Esophagus (tissue), 2 donors: ENCODE measurements around the gene UBE2M. TPM values are rescaled to one million over a fixed set of nuclear protein-coding genes. Genes with fewer than 3 reads are reported as not detected.
A peak's percentile ranks its signal among the peaks of the same experiment; 100 is the strongest.
"Not testable (repeated sequence)": the region's sequence is repeated elsewhere in the genome, so short reads cannot be mapped to it uniquely, and the experiment has no call there.

Experiments
- H3K27ac ChIP-seq, 2 donors: one replicate each; pipeline ENCODE4 v1.5.1; 2013; ENCODE audit warnings: low read depth in 2 of 2, mild to moderate bottlenecking in 2 of 2, inconsistent platforms in 1 of 2, low read length in 1 of 2, moderate library complexity in 1 of 2
- H3K27me3 ChIP-seq, 2 donors: one replicate each; pipeline ENCODE4 v1.6.1; 2013; ENCODE audit warnings: low read length in 2 of 2, control low read depth in 1 of 2, mild to moderate bottlenecking in 1 of 2; ENCODE audit not compliant: insufficient read depth in 2 of 2, control insufficient read depth in 1 of 2
- H3K36me3 ChIP-seq, 2 donors: one replicate each; pipeline ENCODE4 v1.6.1; 2013; ENCODE audit warnings: low read length in 1 of 2; ENCODE audit not compliant: control insufficient read depth in 2 of 2, insufficient read depth in 2 of 2
- H3K4me1 ChIP-seq, 2 donors: one replicate each; pipeline ENCODE4 v1.6.1; 2013; ENCODE audit warnings: low read length in 1 of 2; ENCODE audit not compliant: control insufficient read depth in 2 of 2, insufficient read depth in 2 of 2
- H3K4me3 ChIP-seq, 2 donors: one replicate each; pipeline ENCODE4 v1.5.1; 2013; ENCODE audit warnings: low read length in 2 of 2, mild to moderate bottlenecking in 2 of 2, low read depth in 1 of 2, moderate library complexity in 1 of 2
- H3K9me3 ChIP-seq, 2 donors: one replicate each; pipeline ENCODE4 v1.6.1; 2013; ENCODE audit warnings: mild to moderate bottlenecking in 2 of 2, low read depth in 1 of 2, low read length in 1 of 2, moderate library complexity in 1 of 2; ENCODE audit not compliant: control insufficient read depth in 2 of 2, insufficient read depth in 1 of 2
- WGBS, 2 donors: extraction: QIAGEN DNeasy Blood & Tissue Kit; methylation state at CpG; one replicate each; pipeline ENCODE4 v1.1.7; 2013; 5-methylcytosine and 5-hydroxymethylcytosine counted together
- polyA plus RNA-seq, 2 donors: library from polyadenylated mRNA; stranded (reverse); fragments of 200-250 nt; gene quantifications; one replicate each; pipeline ENCODE4 v1.2.3, GENCODE V29; 2013
- donor health status: healthy with polysubstance abuse.
- donor health status: Bipolar disorder and iron deficiency.

The UBE2M gene
- polyA plus RNA-seq, 2 donors = 22.7 to 41.4 TPM

DNA sequence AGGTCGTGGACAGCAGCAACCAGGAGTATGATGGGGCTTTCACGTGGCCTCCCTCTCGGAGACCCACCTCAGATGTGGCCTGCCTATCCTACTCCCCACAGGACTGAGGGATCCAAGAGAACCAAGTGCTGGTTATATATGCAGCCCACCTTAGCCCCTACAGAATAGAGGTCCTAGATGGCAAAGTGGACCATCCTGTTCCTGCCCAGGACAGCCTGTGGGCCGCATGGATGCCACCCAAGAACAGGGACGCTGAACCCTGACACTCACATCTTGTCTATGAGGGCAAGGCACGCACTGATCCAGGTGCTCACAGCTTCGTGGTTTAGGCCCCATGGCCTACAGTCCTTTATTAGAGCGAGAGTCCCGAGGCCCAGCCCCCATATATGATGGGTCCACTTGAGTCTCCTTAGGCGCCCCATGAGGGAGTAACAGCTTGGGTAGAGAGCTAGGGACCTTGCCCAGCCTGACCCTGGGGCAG, 45.2 kb downstream of the UBE2M start:
- peak overlapping the region; percentile 49 to 75 for H3K27ac ChIP-seq
- no peaks in the 10 kb centered on the region for H3K9me3 ChIP-seq
- no peaks in the 10 kb centered on the region for H3K27me3 ChIP-seq
- H3K4me1 ChIP-seq = peaks cover 13 to 30% of the 10 kb centered on the region in 2 donors
- H3K4me3 ChIP-seq = no peak overlapping the region
- WGBS, 2 donors = 79 to 80% methylated on average over 10 of the region's 10 CpGs
- peaks cover 0 to 16% of the 10 kb centered on the region in 2 donors for H3K36me3 ChIP-seq

DNA sequence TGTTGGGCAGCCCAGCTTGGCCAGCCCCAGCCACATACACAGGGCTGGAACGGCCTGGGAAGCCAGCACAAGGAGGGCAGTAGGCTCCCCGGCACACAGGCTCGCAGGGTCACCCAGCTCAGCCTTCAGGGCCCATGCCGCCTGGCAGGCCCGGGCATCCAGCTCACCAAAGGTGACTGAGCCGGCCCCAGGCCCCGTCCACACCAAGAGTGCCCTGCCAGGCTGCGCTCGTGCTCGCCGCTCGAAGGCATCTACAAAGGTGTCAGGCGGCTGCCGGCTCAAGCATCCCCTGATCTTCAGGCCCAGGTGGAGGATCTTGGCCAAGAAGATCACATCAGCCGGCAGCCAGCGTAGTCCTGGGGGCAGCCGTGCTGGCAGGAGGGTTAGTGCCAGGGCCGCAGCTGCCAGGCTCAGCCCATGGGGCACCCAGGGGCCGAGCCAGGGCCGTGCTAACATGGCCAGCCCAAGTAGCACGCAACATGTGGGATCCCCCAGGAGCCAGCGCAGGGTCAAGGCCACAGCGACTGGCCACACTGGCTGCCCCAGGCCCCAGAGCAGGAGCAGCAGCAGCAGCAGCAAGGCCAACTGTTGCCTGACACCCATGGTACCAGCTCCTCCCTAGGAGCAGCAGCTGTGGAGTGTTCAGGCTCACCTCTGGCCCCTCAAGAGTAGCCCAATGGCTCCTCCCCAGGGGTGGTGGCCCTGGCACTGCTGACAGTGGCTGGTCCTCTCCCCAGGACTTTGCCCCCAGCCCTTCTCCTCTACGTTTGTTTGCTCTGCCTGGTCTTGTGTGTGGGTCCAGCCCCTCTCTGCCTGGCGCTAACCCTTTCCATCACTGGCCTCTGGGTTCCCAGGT, 46.8 kb downstream of the UBE2M start, which contains the start of gene SLC27A5:
SLC27A5 (minus strand) TSS at position 640 of the 856 bp plus-strand sequence; CDS start at position 603, 37 bp downstream.
- H3K27me3 ChIP-seq = no peaks in the 10 kb centered on the region
- peaks cover 0 to 6% of the 10 kb centered on the region in 2 donors for H3K36me3 ChIP-seq
- H3K27ac ChIP-seq = no peak within 1 kb of the TSS
- no peaks in the 10 kb centered on the region for H3K9me3 ChIP-seq
- WGBS, 2 donors = 79 to 84% methylated on average over 24 to 25 of the region's 25 CpGs
- H3K4me3 ChIP-seq = no peak within 1 kb of the TSS
- H3K4me1 ChIP-seq = peaks cover 6 to 20% of the 10 kb centered on the region in 2 donors

DNA sequence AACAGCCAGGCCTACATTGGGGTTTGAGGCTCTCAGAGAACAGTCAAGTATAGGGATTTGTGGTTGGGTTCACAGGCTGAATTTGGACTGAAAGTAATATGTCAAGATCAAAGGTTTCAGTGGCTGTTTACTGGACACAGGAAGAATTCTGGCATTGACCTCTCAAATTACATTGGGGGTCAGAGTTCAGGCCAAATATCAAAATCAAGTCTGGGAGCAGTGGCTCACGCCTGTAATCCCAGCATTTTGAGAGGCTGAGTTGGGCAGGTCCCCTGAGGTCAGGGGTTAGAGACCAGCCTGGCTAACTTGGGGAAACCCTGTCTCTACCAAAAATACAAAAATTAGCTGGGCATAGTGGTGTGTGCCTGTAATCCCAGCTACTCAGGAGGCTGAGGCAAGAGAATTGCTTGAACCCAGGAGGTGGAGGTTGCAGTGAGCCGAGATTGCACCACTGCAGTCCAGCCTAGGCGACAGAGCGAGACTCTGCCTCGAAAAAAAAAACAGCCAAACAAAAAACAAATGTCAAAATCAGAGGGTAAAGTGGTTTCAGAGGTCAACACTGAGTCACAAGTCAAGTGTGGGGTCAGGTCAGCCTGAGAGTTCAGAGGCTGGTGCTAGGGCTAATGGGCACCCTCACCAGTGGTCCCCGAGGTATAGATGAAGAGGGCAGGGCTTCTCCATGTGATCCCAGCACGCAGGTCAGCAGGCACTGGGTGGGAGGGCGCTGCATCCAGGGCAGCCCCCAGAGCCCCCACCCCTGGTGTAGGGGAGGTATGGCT, 48.1 kb downstream of the UBE2M start:
- 84 to 86% methylated on average over 8 of the region's 8 CpGs for whole genome bisulfite sequencing, 2 donors

DNA sequence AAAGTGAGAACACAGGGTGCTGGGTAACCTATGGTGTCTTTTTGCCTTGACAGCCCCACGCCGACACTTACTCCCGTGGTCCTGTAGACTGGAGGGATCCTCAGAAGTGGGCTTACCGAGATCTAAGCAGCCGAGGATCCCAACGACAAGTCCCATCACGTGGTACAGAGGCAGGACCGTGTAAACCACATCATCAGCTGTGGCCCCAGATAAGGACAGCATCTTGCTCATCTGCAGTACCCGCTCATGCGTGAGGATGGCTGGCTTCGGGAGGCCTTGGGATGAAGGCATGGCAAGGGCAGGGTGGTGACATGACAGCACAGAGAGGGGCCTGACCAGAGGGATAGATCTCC, 48.7 kb downstream of the UBE2M start:
- no peaks in the 10 kb centered on the region for H3K27me3 ChIP-seq
- 83 to 87% methylated on average over 11 of the region's 11 CpGs for WGBS, 2 donors

More for the DNA sequence above, 48.1 kb downstream of the UBE2M start:
- H3K36me3 ChIP-seq = no peaks in the 10 kb centered on the region
- H3K27me3 ChIP-seq = no peaks in the 10 kb centered on the region
- H3K9me3 ChIP-seq = no peaks in the 10 kb centered on the region
- H3K27ac ChIP-seq = no peak overlapping the region
- H3K4me1 ChIP-seq = peaks cover 6 to 20% of the 10 kb centered on the region in 2 donors
- H3K4me3 ChIP-seq = no peak overlapping the region

DNA sequence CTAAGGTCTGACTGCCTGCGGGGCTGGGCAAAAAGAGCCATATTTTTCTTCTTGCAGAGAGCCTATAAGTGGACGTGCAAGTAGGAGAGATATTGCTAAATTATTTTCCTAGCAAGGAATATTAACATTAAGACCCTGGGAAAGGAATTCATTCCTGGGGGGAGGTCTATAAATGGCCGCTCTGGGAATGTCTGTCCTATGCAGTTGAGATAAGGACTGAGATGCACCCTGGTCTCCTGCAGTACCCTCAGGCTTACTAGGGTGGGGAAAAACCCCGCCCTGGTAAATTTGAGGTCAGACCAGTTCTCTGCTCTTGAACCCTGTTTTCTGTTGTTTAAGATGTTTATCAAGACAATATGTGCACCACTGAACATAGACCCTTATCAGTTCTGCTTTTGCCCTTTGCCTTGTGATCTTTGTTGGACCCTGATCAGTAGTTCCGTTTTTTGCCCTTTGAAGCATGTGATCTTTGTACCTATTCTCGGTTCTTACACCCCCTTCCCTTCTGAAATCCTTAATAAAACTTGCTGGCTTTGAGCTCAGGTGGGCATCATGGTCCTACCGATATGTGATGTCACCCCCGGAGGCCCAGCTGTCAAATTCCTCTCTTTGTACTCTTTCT, 50.7 kb downstream of the UBE2M start:
- not testable (repeated sequence) for H3K36me3 ChIP-seq, H3K4me1 ChIP-seq, H3K27me3 ChIP-seq, H3K4me3 ChIP-seq, H3K27ac ChIP-seq, H3K9me3 ChIP-seq
- 67 to 80% methylated on average over 7 to 8 of the region's 8 CpGs for WGBS, 2 donors

More for the DNA sequence above, 48.7 kb downstream of the UBE2M start:
- no peaks in the 10 kb centered on the region for H3K36me3 ChIP-seq
- peaks cover 5 to 19% of the 10 kb centered on the region in 2 donors for H3K4me1 ChIP-seq
- H3K9me3 ChIP-seq = no peaks in the 10 kb centered on the region
- H3K4me3 ChIP-seq = no peak overlapping the region
- H3K27ac ChIP-seq = no peak overlapping the region

Other genes starting within 250 kb of the UBE2M start
- gene ZSCAN22, start 231.6 kb downstream of the UBE2M start, polyA plus RNA-seq = 1 to 10 TPM in 1 of 2 donors, under 1 TPM in 1; 0.87 to 1.0 TPM
- gene A1BG, start 205.1 kb downstream of the UBE2M start, polyA plus RNA-seq = 10 to 100 TPM in 1 of 2 donors, 1 to 10 TPM in 1; 5.4 to 10.6 TPM
- gene ZNF497, start 195.9 kb downstream of the UBE2M start, polyA plus RNA-seq = 1 to 10 TPM in 1 of 2 donors, under 1 TPM in 1; 0.96 to 2.2 TPM
- gene ZNF837, start 177.6 kb downstream of the UBE2M start, polyA plus RNA-seq = 1 to 10 TPM; 2.5 to 2.8 TPM
- gene RPS5, start 171.3 kb downstream of the UBE2M start, polyA plus RNA-seq = 1,000 to 10,000 TPM in 1 of 2 donors, 100 to 1,000 TPM in 1; 725 to 1,912 TPM
- gene RNF225, start 163.0 kb downstream of the UBE2M start, polyA plus RNA-seq = 1 to 10 TPM; 1.6 to 4.6 TPM
- 1 to 10 TPM; 3.9 to 8.9 TPM for gene ZNF584, start 150.0 kb downstream of the UBE2M start, polyA plus RNA-seq
- under 1 TPM; 0.83 to 0.89 TPM for gene ZNF132, start 118.5 kb downstream of the UBE2M start, polyA plus RNA-seq
- gene ZNF324B, start 107.0 kb downstream of the UBE2M start, polyA plus RNA-seq = 1 to 10 TPM; 2.4 to 2.8 TPM
- 1 to 10 TPM; 5.1 to 5.6 TPM for gene ZNF324, start 91.5 kb downstream of the UBE2M start, polyA plus RNA-seq
- 1 to 10 TPM; 6.9 to 9.9 TPM for gene ZNF446, start 82.3 kb downstream of the UBE2M start, polyA plus RNA-seq
- 1 to 10 TPM; 7.0 to 7.2 TPM for gene SLC27A5, start 46.6 kb downstream of the UBE2M start, polyA plus RNA-seq
- 1 to 10 TPM; 6.4 to 7.4 TPM for gene ZBTB45, start 38.8 kb downstream of the UBE2M start, polyA plus RNA-seq
- 100 to 1,000 TPM; 159 to 175 TPM for gene TRIM28, start 14.5 kb downstream of the UBE2M start, polyA plus RNA-seq
- gene CHMP2A, start 3.5 kb downstream of the UBE2M start, polyA plus RNA-seq = 100 to 1,000 TPM; 174 to 262 TPM
- gene MZF1, start 14.7 kb upstream of the UBE2M start, polyA plus RNA-seq = 10 to 100 TPM; 15.3 to 35.9 TPM